ENCODE results near the gene NPAS1. TPM values are rescaled to one million over a fixed set of nuclear protein-coding genes. Genes with fewer than 3 reads are reported as not detected.

The NPAS1 gene
- total and polyA plus RNA-seq, 2 experiments from 2014 or later, result 2.9 to 8.4 TPM

- H3K4me1 ChIP-seq (ENCODE audit: low read depth), result no peaks in the 10 kb centered on the region
- no peaks in the 10 kb centered on the region for H3K9me3 ChIP-seq (ENCODE audit: low read depth)
- DNase-seq (ENCODE audit: low read depth in 1 of 2, low spot score in 1 of 2), result no peak
- H3K4me3 ChIP-seq, result no peak overlapping the region
- no peak for TF ChIP-seq CTCF (IDR thresholded peaks at IDR 0.05; ENCODE audit: low read depth, low read length)
- no peak overlapping the region for H3K27ac ChIP-seq
- no peaks in the 10 kb centered on the region for H3K27me3 ChIP-seq
- H3K36me3 ChIP-seq, result no peaks in the 10 kb centered on the region
Measured at GRCh38 chr19:47000373-47000772, 19.3 kb upstream of the NPAS1 start.

DNA sequence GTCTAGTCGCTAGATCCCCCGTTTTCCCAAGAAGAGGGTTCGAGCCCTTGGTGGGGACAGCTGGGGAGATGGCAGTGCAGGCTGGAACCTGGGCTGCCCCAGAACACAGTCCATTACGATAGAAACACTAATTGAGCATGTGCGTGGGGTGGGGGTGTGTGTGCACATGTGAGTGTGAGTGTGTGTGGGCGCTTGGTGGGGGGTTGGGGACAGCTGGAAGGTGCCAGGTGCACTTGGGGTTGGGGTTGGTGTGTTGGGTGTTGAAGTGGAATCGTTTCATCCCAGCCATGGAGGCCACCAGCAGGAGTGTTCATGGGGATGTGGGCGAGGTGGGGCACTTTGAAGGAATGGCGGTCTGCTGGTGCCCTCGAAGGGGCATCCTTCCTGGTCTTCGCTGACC, 18.1 kb upstream of the NPAS1 start:
- Histone ChIP-seq H3K9me3 (ENCODE audit: low read depth) (no peaks in the 10 kb centered on the region), H3K27ac (no peak overlapping the region), H3K36me3 (no peaks in the 10 kb centered on the region), H3K27me3 (no peaks in the 10 kb centered on the region), H3K4me3 (no peak overlapping the region), H3K4me1 (ENCODE audit: low read depth) (no peaks in the 10 kb centered on the region)
- DNase-seq (ENCODE audit: low read depth in 1 of 2, low spot score in 1 of 2), result no peak
- TF ChIP-seq CTCF (IDR thresholded peaks at IDR 0.05; ENCODE audit: low read depth, low read length), result no peak

DNA sequence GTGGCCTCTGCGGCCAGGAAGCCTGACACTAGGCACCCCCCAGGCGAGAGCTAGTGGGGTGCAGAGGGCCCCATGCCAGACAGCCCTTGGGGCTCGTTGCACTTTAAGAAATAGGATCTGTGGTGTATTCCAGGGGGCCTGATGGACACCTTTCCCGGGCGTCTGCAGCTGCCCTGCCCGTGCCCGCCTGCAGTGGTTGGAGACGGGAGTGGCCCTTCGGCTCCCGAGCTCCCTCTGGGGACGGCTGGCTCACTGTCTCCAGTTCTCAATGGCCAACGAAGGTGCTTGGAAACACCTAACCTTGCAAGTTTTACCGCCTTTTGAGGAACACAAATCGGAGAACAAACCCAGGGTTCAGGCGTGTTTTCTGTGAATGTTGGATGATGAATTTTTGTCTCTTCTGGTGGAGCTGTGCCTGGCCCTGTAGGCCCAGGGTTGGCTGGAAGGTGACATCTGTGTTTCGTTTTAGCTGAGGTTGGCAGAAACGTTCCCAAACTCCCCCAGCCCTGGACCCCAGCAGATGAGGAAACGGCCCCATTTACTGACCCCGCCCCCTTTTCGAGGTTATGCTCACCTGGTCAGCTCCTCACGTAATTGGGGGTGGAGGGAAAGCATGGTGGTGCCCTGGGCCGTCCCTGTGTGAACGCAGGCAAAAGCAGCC, 17.4 kb upstream of the NPAS1 start:
- Histone ChIP-seq H3K9me3 (ENCODE audit: low read depth) (no peaks in the 10 kb centered on the region), H3K36me3 (no peaks in the 10 kb centered on the region), H3K27me3 (no peaks in the 10 kb centered on the region), H3K4me1 (ENCODE audit: low read depth) (no peaks in the 10 kb centered on the region), H3K27ac (no peak overlapping the region), H3K4me3 (no peak overlapping the region)
- peak; percentile 4 for TF ChIP-seq CTCF (IDR thresholded peaks at IDR 0.05; ENCODE audit: low read depth, low read length)
- DNase-seq (ENCODE audit: low read depth in 1 of 2, low spot score in 1 of 2), result no peak

GRCh38 chr19:47002853-47003610, 16.6 kb upstream of the NPAS1 start:
- Histone ChIP-seq H3K27me3 (no peaks in the 10 kb centered on the region), H3K36me3 (no peaks in the 10 kb centered on the region), H3K4me3 (no peak overlapping the region), H3K9me3 (ENCODE audit: low read depth) (no peaks in the 10 kb centered on the region), H3K4me1 (ENCODE audit: low read depth) (no peaks in the 10 kb centered on the region), H3K27ac (no peak overlapping the region)
- DNase-seq (ENCODE audit: low read depth in 1 of 2, low spot score in 1 of 2), result no peak
- no peak for TF ChIP-seq CTCF (IDR thresholded peaks at IDR 0.05; ENCODE audit: low read depth, low read length)

GRCh38 chr19:47003611-47004465, 15.8 kb upstream of the NPAS1 start:
- no peak overlapping the region for H3K27ac ChIP-seq

More at GRCh38 chr19:47003611-47004465, 15.8 kb upstream of the NPAS1 start:
- DNase-seq (ENCODE audit: low read depth in 1 of 2, low spot score in 1 of 2), result no peak
- no peak overlapping the region for H3K4me3 ChIP-seq
- TF ChIP-seq CTCF (IDR thresholded peaks at IDR 0.05; ENCODE audit: low read depth, low read length), result no peak
- no peaks in the 10 kb centered on the region for H3K27me3 ChIP-seq
- no peaks in the 10 kb centered on the region for H3K36me3 ChIP-seq
- no peaks in the 10 kb centered on the region for H3K9me3 ChIP-seq (ENCODE audit: low read depth)
- H3K4me1 ChIP-seq (ENCODE audit: low read depth), result no peaks in the 10 kb centered on the region
